ENCODE measurements around the gene EPB41L4B. TPM values are rescaled to one million over a fixed set of nuclear protein-coding genes. Genes with fewer than 3 reads are reported as not detected.
"Not testable (repeated sequence)": the region's sequence is repeated elsewhere in the genome, so short reads cannot be mapped to it uniquely, and the experiment has no call there.

Gene EPB41L4B
- total RNA-seq (10 to 100 TPM; 14.3 to 14.5 TPM), polyA plus RNA-seq (ENCODE audit: insufficient read depth, low read depth, low replicate concordance) (10.9 TPM)
- long read RNA-seq, donor 1, full-length matches to known transcripts = 5 of 5 reads
- long read RNA-seq, donor 1, partial matches to known transcripts = 0 of 5 reads
- long read RNA-seq, donor 1, other reads (novel, unspliced or antisense) = 0 of 5 reads
- long read RNA-seq, donor 2, full-length matches to known transcripts = 3 of 3 reads
- long read RNA-seq, donor 2, partial matches to known transcripts = 0 of 3 reads
- long read RNA-seq, donor 2, other reads (novel, unspliced or antisense) = 0 of 3 reads

GRCh38 chr9:109320742-109321448 is at the start of gene EPB41L4B:
TSS of gene EPB41L4B (minus strand) at chr9:109321059. CDS start at chr9:109320446, 613 bp downstream.
- H3K9me3 ChIP-seq = no peaks in the 10 kb centered on the region
- peak within 1 kb of the TSS in 1 of 2 donors; percentile 45 for H3K27ac ChIP-seq
- H3K4me3 ChIP-seq = peak within 1 kb of the TSS; percentile 60
- no peaks in the 10 kb centered on the region for H3K36me3 ChIP-seq (ENCODE audit: low read depth, missing control alignments)
- TF ChIP-seq POLR2A (IDR thresholded peaks at IDR 0.05) = no peak
- TF ChIP-seq CTCF (IDR thresholded peaks at IDR 0.05) = peak; percentile 94 to 99 (median 98)
- WGBS, 2 donors = 1% methylated on average over 6 to 31 of the region's 72 CpGs
- DNase-seq = peak; percentile 95
- no peaks in the 10 kb centered on the region for H3K4me1 ChIP-seq
- H3K27me3 ChIP-seq = no peaks in the 10 kb centered on the region
- intact Hi-C loops (cut with DNase I; ENCODE audit: low total_unique reads) = no loop called here

GRCh38 chr9:109369285-109369684 is 48.4 kb upstream of the EPB41L4B start:
- no peaks in the 10 kb centered on the region for H3K9me3 ChIP-seq
- intact Hi-C loops (cut with DNase I; ENCODE audit: low total_unique reads) = no loop called here
- 67% methylated on average over 2 of the region's 2 CpGs for WGBS, 2 donors
- no peaks in the 10 kb centered on the region for H3K27me3 ChIP-seq
- no peaks in the 10 kb centered on the region for H3K36me3 ChIP-seq (ENCODE audit: low read depth, missing control alignments)
- TF ChIP-seq CTCF (IDR thresholded peaks at IDR 0.05) (no peak), POLR2A (IDR thresholded peaks at IDR 0.05) (no peak)
- no peaks in the 10 kb centered on the region for H3K4me1 ChIP-seq
- DNase-seq = no peak
- no peak overlapping the region for H3K4me3 ChIP-seq
- H3K27ac ChIP-seq = no peak overlapping the region

GRCh38 chr9:109360771-109361170 is 39.9 kb upstream of the EPB41L4B start:
- no peaks in the 10 kb centered on the region for H3K27me3 ChIP-seq
- H3K36me3 ChIP-seq (ENCODE audit: low read depth, missing control alignments) = no peaks in the 10 kb centered on the region
- H3K4me3 ChIP-seq = no peak overlapping the region
- H3K4me1 ChIP-seq = no peaks in the 10 kb centered on the region
- 84 to 87% methylated on average over 5 of the region's 5 CpGs for WGBS, 2 donors
- no peaks in the 10 kb centered on the region for H3K9me3 ChIP-seq
- no peak for TF ChIP-seq CTCF (IDR thresholded peaks at IDR 0.05)
- TF ChIP-seq POLR2A (IDR thresholded peaks at IDR 0.05) = no peak
- DNase-seq = no peak
- no peak overlapping the region for H3K27ac ChIP-seq
- intact Hi-C loops (cut with DNase I; ENCODE audit: low total_unique reads) = no loop called here

- intact Hi-C loops (cut with DNase I; ENCODE audit: low total_unique reads); H3K27me3 ChIP-seq; H3K36me3 ChIP-seq (ENCODE audit: low read depth, missing control alignments); H3K9me3 ChIP-seq; H3K27ac ChIP-seq; H3K4me3 ChIP-seq; DNase-seq; H3K4me1 ChIP-seq: not testable (repeated sequence)
- WGBS, 2 donors = 87 to 91% methylated on average over 8 of the region's 8 CpGs
These were observed 38.2 kb upstream of the EPB41L4B start for GRCh38 chr9:109358968-109359603.

- intact Hi-C loops (cut with DNase I; ENCODE audit: low total_unique reads) = no loop called here
- H3K9me3 ChIP-seq = no peaks in the 10 kb centered on the region
- H3K4me3 ChIP-seq = no peak overlapping the region
- no peak for DNase-seq
- H3K27ac ChIP-seq = no peak overlapping the region
- 81 to 83% methylated on average over 21 of the region's 21 CpGs for WGBS, 2 donors
- TF ChIP-seq POLR2A (IDR thresholded peaks at IDR 0.05) (no peak), CTCF (IDR thresholded peaks at IDR 0.05) (no peak)
- H3K4me1 ChIP-seq = no peaks in the 10 kb centered on the region
- H3K27me3 ChIP-seq = no peaks in the 10 kb centered on the region
- no peaks in the 10 kb centered on the region for H3K36me3 ChIP-seq (ENCODE audit: low read depth, missing control alignments)
These were observed 34.9 kb upstream of the EPB41L4B start for GRCh38 chr9:109355564-109356297.
